Adrenal gland (tissue), 12 donors: ENCODE measurements around the gene BLVRB. TPM values are rescaled to one million over a fixed set of nuclear protein-coding genes. Genes with fewer than 3 reads are reported as not detected.
A peak's percentile ranks its signal among the peaks of the same experiment; 100 is the strongest.
"Not testable (repeated sequence)": the region's sequence is repeated elsewhere in the genome, so short reads cannot be mapped to it uniquely, and the experiment has no call there.

Source experiments
- DNase-seq, 7 donors: peaks; one replicate each; pipeline ENCODE4 v3.0.0-alpha.2; 2019 to 2020
- H3K27ac ChIP-seq, 5 donors: fragments of 200-600 bp; sonication (generic) in 4 of 5; 1 replicate in 3 of 5; 2 replicates in 2 of 5; pipeline versions ENCODE4 v1.5.1 to v1.8.0; 2016 to 2020; ENCODE audit warnings: mild to moderate bottlenecking in 1 of 5
- H3K27me3 ChIP-seq: fragments of 200-600 bp; 2 replicates; pipeline ENCODE4 v1.8.0; 2021
- H3K36me3 ChIP-seq, 2 donors: fragments of 200-600 bp; replicated peaks in 1 of 2; 1 replicate in 1 of 2; 2 replicates in 1 of 2; pipeline versions ENCODE4 v1.5.1 to v1.8.0; 2018 to 2022
- H3K4me1 ChIP-seq, 2 donors: fragments of 200-600 bp; replicated peaks in 1 of 2; 1 replicate in 1 of 2; 2 replicates in 1 of 2; pipeline versions ENCODE4 v1.5.1 to v1.8.0; 2018 to 2021
- H3K4me3 ChIP-seq, 4 donors: fragments of 200-600 bp; sonication (generic) in 3 of 4; one replicate each; pipeline ENCODE4 v1.5.1; 2016 to 2018
- H3K9me3 ChIP-seq, 3 donors: fragments of 200-600 bp; sonication (generic) in 1 of 3; replicated peaks in 1 of 3; 1 replicate in 2 of 3; 2 replicates in 1 of 3; pipeline versions ENCODE4 v1.5.1 to v1.8.0; 2016 to 2021
- CTCF ChIP-seq, 6 experiments: fragments of 450-650 bp in 4 of 6; fragments of 200-600 bp in 2 of 6; sonication (generic) in 1 of 6; IDR thresholded peaks; 1 replicate in 5 of 6; 2 replicates in 1 of 6; pipeline versions ENCODE4 v1.5.1 to v1.8.0; 2016 to 2021; ENCODE audit warnings: antibody characterized with exemption in 6 of 6, mild to moderate bottlenecking in 2 of 6, moderate library complexity in 1 of 6
- POLR2A ChIP-seq, 2 donors: fragments of 450-650 bp; IDR thresholded peaks; one replicate each; pipeline ENCODE4 v1.6.1; 2017; ENCODE audit warnings: antibody characterized with exemption in 2 of 2, mild to moderate bottlenecking in 2 of 2, moderate library complexity in 1 of 2
- WGBS, 4 donors: extraction: QIAGEN DNeasy Blood & Tissue Kit in 2 of 4; methylation state at CpG; one replicate each; pipeline versions ENCODE4 v1.1.5 to v1.1.7; 2013 to 2017; 5-methylcytosine and 5-hydroxymethylcytosine counted together
- intact Hi-C, 2 donors: fragments of 100-400 bp; cut with DNase I; formaldehyde crosslinking; loops; one replicate each; pipeline versions ENCODE4 v1.14.1 to v1.15.0; 2022 to 2023
- polyA plus RNA-seq, 3 donors: library from polyadenylated mRNA; stranded (reverse); fragments of 200-250 nt in 2 of 3; fragments of 350-450 nt in 1 of 3; fragmentation: Illumina TruSeq in 1 of 3; extraction: RNeasy Lipid Tissue Mini Kit (QIAGEN cat#74804) in 1 of 3; gene quantifications; one replicate each; pipeline ENCODE4 v1.2.3, GENCODE V29; 2013 to 2014
- total RNA-seq, 9 donors: library from RNA; depleted of rRNA in 4 of 9; stranded (reverse); fragments of >200 nt in 4 of 9; fragments of 120-200 nt in 1 of 9; fragmentation: NEBNext Ultra II Directional in 1 of 9; extraction: Animal tissue kit (Norgen Biotek cat#: 25700) in 1 of 9; gene quantifications; one replicate each; pipeline versions ENCODE4 v1.1.0 to v1.2.4, GENCODE V29; 2013 to 2023
- donor health status: healthy with polysubstance abuse.
- donor health status: Bipolar disorder and iron deficiency.
- donor health status: DM: yes; HTN: yes; CAD: no.
- donor health status: DM: no; HTN: no; CAD: no.
- donor health status: DM: no; HTN: no; CAD: no.
- donor health status: DM: yes; HTN: yes; CAD: no.

BLVRB gene
- total and polyA plus RNA-seq, 12 donors = 53.8 to 303 (median 123) TPM

- Histone ChIP-seq H3K36me3 (no peaks in the 10 kb centered on the region), H3K9me3 (no peaks in the 10 kb centered on the region), H3K4me3 (peak overlapping the region in 3 of 4 donors; percentile 11 to 53 (median 49)), H3K4me1 (peaks cover 18 to 29% of the 10 kb centered on the region in 2 donors), H3K27me3 (no peaks in the 10 kb centered on the region), H3K27ac (peak overlapping the region; percentile 91 to 99 (median 93))
- TF ChIP-seq POLR2A (IDR thresholded peaks at IDR 0.05) (peak; percentile 21 to 61), CTCF (IDR thresholded peaks at IDR 0.05) (no peak)
- peak; percentile 91 to 94 (median 93) for DNase-seq
- 1 to 3% (median 1%) methylated on average over 21 to 50 of the region's 50 CpGs for WGBS, 4 donors
- intact Hi-C loops = no loop called here
Measured at GRCh38 chr19:40433391-40434216, 31.9 kb downstream of the BLVRB start.

- H3K9me3 ChIP-seq, H3K27me3 ChIP-seq, intact Hi-C loops, DNase-seq, H3K36me3 ChIP-seq: not testable (repeated sequence)
- WGBS, 4 donors = 26 to 40% (median 32%) methylated on average over 7 of the region's 7 CpGs
- Histone ChIP-seq H3K27ac (peak overlapping the region; percentile 91 to 99 (median 93)), H3K4me1 (peaks cover 18 to 29% of the 10 kb centered on the region in 2 donors), H3K4me3 (peak overlapping the region in 1 of 4 donors; percentile 53)
Measured at GRCh38 chr19:40432760-40433159, 32.8 kb downstream of the BLVRB start.

GRCh38 chr19:40431698-40432097, 33.8 kb downstream of the BLVRB start:
- peaks cover 18 to 29% of the 10 kb centered on the region in 2 donors for H3K4me1 ChIP-seq
- no peaks in the 10 kb centered on the region for H3K36me3 ChIP-seq
- no peaks in the 10 kb centered on the region for H3K27me3 ChIP-seq
- H3K27ac ChIP-seq = peak overlapping the region in 1 of 5 donors; percentile 91
- no peak for DNase-seq
- no peak overlapping the region for H3K4me3 ChIP-seq
- 85 to 93% (median 86%) methylated on average over 3 of the region's 3 CpGs for WGBS, 4 donors
- TF ChIP-seq POLR2A (IDR thresholded peaks at IDR 0.05) (no peak), CTCF (IDR thresholded peaks at IDR 0.05) (no peak)
- intact Hi-C loops = no loop called here
- no peaks in the 10 kb centered on the region for H3K9me3 ChIP-seq

- H3K27ac ChIP-seq, H3K36me3 ChIP-seq, H3K27me3 ChIP-seq, DNase-seq, H3K4me3 ChIP-seq, intact Hi-C loops, H3K9me3 ChIP-seq: not testable (repeated sequence)
- WGBS, 4 donors = 82 to 94% (median 93%) methylated on average over 6 to 10 of the region's 10 CpGs
- H3K4me1 ChIP-seq = peaks cover 18 to 33% of the 10 kb centered on the region in 2 donors
Measured at GRCh38 chr19:40430242-40430641, 35.3 kb downstream of the BLVRB start.

GRCh38 chr19:40428197-40428596, 37.3 kb downstream of the BLVRB start:
- intact Hi-C loops, H3K4me3 ChIP-seq, H3K27ac ChIP-seq, H3K9me3 ChIP-seq, H3K36me3 ChIP-seq, H3K27me3 ChIP-seq, DNase-seq: not testable (repeated sequence)
- WGBS, 4 donors = 90 to 95% (median 92%) methylated on average over 7 of the region's 7 CpGs
- H3K4me1 ChIP-seq = peaks cover 13 to 37% of the 10 kb centered on the region in 2 donors
